ENCODE results near the gene ERCC1.

Gene ERCC1

DNA sequence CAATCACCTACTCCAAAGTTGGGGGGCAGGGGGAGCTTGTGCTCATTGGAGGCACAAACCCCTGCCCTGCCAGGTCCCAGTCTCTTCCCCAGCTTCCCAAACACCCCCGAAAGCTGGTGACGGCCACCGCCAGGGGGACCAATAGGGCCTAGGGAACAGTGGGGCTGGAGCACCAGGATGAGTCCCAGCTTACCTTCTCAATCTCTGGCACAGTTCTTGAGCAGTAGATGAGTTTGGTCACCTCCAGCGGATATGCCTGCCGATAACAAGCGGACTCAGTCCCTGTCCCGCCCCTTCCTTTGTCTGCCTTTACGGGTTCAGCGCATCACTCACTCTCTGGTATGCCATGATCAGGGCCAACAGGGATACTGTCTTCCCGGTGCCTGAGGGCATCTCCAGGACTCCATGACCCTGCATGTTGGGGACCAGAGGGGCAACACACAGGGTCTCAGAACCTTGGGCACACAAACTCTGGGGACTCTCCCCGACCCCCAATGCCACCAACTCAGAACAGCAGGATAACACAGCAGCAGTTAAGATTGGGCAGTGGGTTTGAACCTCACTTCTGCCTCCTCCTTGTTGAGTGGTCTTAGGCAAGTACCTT, 54.9 kb downstream of the ERCC1 start:
- DNase-seq (ENCODE audit: low read depth in 1 of 2, low spot score in 1 of 2) = no peak

DNA sequence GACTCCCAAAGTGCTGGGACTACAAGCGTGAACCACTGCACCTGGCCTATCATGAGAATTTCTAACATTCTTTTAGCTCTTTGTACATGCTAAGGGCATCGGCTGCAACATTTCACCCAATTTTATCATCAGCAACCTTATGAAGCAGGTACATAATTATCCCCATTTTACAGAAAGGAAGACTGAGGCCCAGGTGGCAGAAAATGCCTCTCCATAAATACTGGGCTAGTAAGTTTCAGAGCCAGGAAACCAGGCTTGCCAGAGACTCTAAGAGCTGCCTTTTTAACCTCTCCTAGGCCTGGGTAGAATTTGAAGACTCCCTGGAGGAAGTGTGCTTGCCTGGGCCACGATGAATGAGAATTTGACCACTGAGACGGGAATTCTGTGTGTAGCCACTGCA, 55.6 kb downstream of the ERCC1 start:
- DNase-seq (ENCODE audit: low read depth in 1 of 2, low spot score in 1 of 2) = no peak

- no peak for DNase-seq (ENCODE audit: low read depth in 1 of 2, low spot score in 1 of 2)
These were observed 59.0 kb downstream of the ERCC1 start for GRCh38 chr19:45364696-45365095.

GRCh38 chr19:45363861-45364459, 59.8 kb downstream of the ERCC1 start:
- DNase-seq (ENCODE audit: low read depth in 1 of 2, low spot score in 1 of 2) = no peak

- no peak for DNase-seq (ENCODE audit: low read depth in 1 of 2, low spot score in 1 of 2)
These were observed 61.4 kb downstream of the ERCC1 start for GRCh38 chr19:45362291-45362690.

- DNase-seq (ENCODE audit: low read depth in 1 of 2, low spot score in 1 of 2) = no peak
These were observed 62.1 kb downstream of the ERCC1 start for GRCh38 chr19:45361608-45362007.

GRCh38 chr19:45358213-45358792, 65.4 kb downstream of the ERCC1 start:
- no peak for DNase-seq (ENCODE audit: low read depth in 1 of 2, low spot score in 1 of 2)

- no peak for DNase-seq (ENCODE audit: low read depth in 1 of 2, low spot score in 1 of 2)
These were observed 66.3 kb downstream of the ERCC1 start for GRCh38 chr19:45357445-45357783.

All from activated T-helper 1 cell treated with anti-CD3 and anti-CD28 coated beads, Interleukin-2, amount 50 U/mL, for 16 hours (primary cell).